B cell (primary cell): ENCODE measurements around the gene CHN1. TPM values are rescaled to one million over a fixed set of nuclear protein-coding genes. Genes with fewer than 3 reads are reported as not detected.

Experiments
- ATAC-seq: fragments of 200-7000 bp; cut with Tn5 transposase; one replicate; pipeline ENCODE4 v1.10.0; 2021; ENCODE audit warnings: low read depth, mild to moderate bottlenecking, moderate number of reproducible peaks, moderate library complexity
- CTCF ChIA-PET: fragments of 350-600 bp; sonication (Branson Sonifier 250); formaldehyde crosslinking; loops from one replicate; lab custom pipeline; 2021; ENCODE audit warnings: antibody characterized with exemption, inconsistent platforms; lab: Charles Lee
- POLR2A ChIA-PET: fragments of 350-600 bp; sonication (Branson Sonifier 250); formaldehyde crosslinking; loops from one replicate; lab custom pipeline; 2021; ENCODE audit warnings: antibody characterized with exemption; lab: Charles Lee
- DNase-seq: peaks from one replicate; pipeline ENCODE4 v3.0.0; 2013
- H2AFZ ChIP-seq: 2 replicates; pipeline ENCODE4 v1.6.1; 2012; ENCODE audit warnings: mild to moderate bottlenecking, low read depth, low read length; ENCODE audit not compliant: insufficient read depth, poor library complexity, severe bottlenecking
- H3K27ac ChIP-seq, 2 donors: 1 replicate in 1 of 2; 2 replicates in 1 of 2; pipeline ENCODE4 v1.5.1; 2012 to 2013; ENCODE audit warnings: low read length in 2 of 2, mild to moderate bottlenecking in 2 of 2, moderate library complexity in 1 of 2
- H3K27me3 ChIP-seq, 4 experiments: fragments of 200-600 bp in 1 of 4; sonication (generic) in 1 of 4; replicated peaks in 1 of 4; 1 replicate in 2 of 4; 2 replicates in 2 of 4; pipeline versions ENCODE4 v1.6.1 to v1.7.0; 2013 to 2016; ENCODE audit warnings: low read length in 3 of 4, mild to moderate bottlenecking in 2 of 4, mixed read lengths in 1 of 4, moderate library complexity in 1 of 4; ENCODE audit not compliant: insufficient read depth in 4 of 4, control insufficient read depth in 3 of 4; ENCODE audit errors: control extremely low read depth in 1 of 4
- H3K36me3 ChIP-seq, 2 experiments: replicated peaks in 1 of 2; 1 replicate in 1 of 2; 2 replicates in 1 of 2; pipeline versions ENCODE4 v1.6.1 to v1.7.1; 2013; ENCODE audit warnings: low read length in 1 of 2; ENCODE audit not compliant: insufficient read depth in 2 of 2, control insufficient read depth in 1 of 2; ENCODE audit errors: control extremely low read depth in 1 of 2, extremely low read depth in 1 of 2
- H3K4me1 ChIP-seq, 2 donors: fragments of 200-600 bp in 1 of 2; sonication (generic) in 1 of 2; 1 replicate in 1 of 2; 2 replicates in 1 of 2; pipeline versions ENCODE4 v1.5.1 to v1.6.1; 2013 to 2017; ENCODE audit warnings: low read length in 2 of 2; ENCODE audit not compliant: control insufficient read depth in 2 of 2, insufficient read depth in 2 of 2
- H3K4me2 ChIP-seq: replicated peaks from 2 replicates; pipeline ENCODE3; 2012; ENCODE audit warnings: mild to moderate bottlenecking, low read depth, low read length; ENCODE audit not compliant: poor library complexity, severe bottlenecking
- H3K4me3 ChIP-seq, 5 experiments: fragments of 200-600 bp in 1 of 5; sonication (generic) in 1 of 5; 1 replicate in 3 of 5; 2 replicates in 2 of 5; pipeline versions ENCODE4 v1.5.1 to v1.7.0; 2011 to 2016; ENCODE audit warnings: low read length in 4 of 5, mild to moderate bottlenecking in 4 of 5, low read depth in 2 of 5, control low read depth in 1 of 5, moderate library complexity in 1 of 5; ENCODE audit not compliant: insufficient read depth in 1 of 5; ENCODE audit errors: control extremely low read depth in 1 of 5, extremely low read depth in 1 of 5
- H3K79me2 ChIP-seq: fragments of 200-600 bp; sonication (generic); one replicate; pipeline ENCODE4 v1.6.0; 2016; ENCODE audit warnings: low read length; ENCODE audit not compliant: control insufficient read depth, insufficient read depth
- H3K9ac ChIP-seq: fragments of 200-600 bp; sonication (generic); 2 replicates; pipeline ENCODE4 v1.6.1; 2017; ENCODE audit warnings: mild to moderate bottlenecking, low read length, moderate library complexity
- H3K9me3 ChIP-seq, 3 donors: one replicate each; pipeline versions ENCODE4 v1.6.1 to v1.7.1; 2013; ENCODE audit warnings: low read length in 2 of 3; ENCODE audit not compliant: control insufficient read depth in 2 of 3, insufficient read depth in 1 of 3; ENCODE audit errors: control extremely low read depth in 1 of 3
- H4K20me1 ChIP-seq: 2 replicates; pipeline ENCODE4 v1.6.0; 2012; ENCODE audit warnings: mild to moderate bottlenecking, low read length; ENCODE audit not compliant: insufficient read depth, control insufficient read depth, poor library complexity, severe bottlenecking
- H3K27ac Mint-ChIP-seq: one replicate; pipeline ENCODE4 v1.8.0; 2021; ENCODE audit warnings: mixed read lengths
- H3K27me3 Mint-ChIP-seq: one replicate; pipeline ENCODE4 v1.8.0; 2021; ENCODE audit warnings: mixed read lengths
- H3K4me1 Mint-ChIP-seq: one replicate; pipeline ENCODE4 v1.8.0; 2021; ENCODE audit warnings: mixed read lengths
- H3K4me3 Mint-ChIP-seq: one replicate; pipeline ENCODE4 v1.8.0; 2021; ENCODE audit warnings: mixed read lengths
- H3K9me3 Mint-ChIP-seq: one replicate; pipeline ENCODE4 v1.8.0; 2022; ENCODE audit warnings: mixed read lengths; ENCODE audit not compliant: insufficient read depth
- CTCF ChIP-seq: fragments of 200-600 bp; IDR thresholded peaks from one replicate; pipeline ENCODE4 v1.8.0; 2022; ENCODE audit warnings: antibody characterized with exemption, mild to moderate bottlenecking
- EZH2 ChIP-seq: IDR thresholded peaks from 2 replicates; pipeline ENCODE4 v1.6.1; 2012; ENCODE audit warnings: borderline replicate concordance, low read depth, mild to moderate bottlenecking, moderate library complexity, low read length; ENCODE audit not compliant: insufficient read depth, poor library complexity, severe bottlenecking
- WGBS: methylation state at CpG from one replicate; pipeline ENCODE4 v1.1.5; 2013; ENCODE audit warnings: missing lambda C conversion rate; ENCODE audit not compliant: insufficient coverage; 5-methylcytosine and 5-hydroxymethylcytosine counted together
- intact Hi-C: fragments of 100-400 bp; cut with micrococcal nuclease; formaldehyde crosslinking; loops from one replicate; pipeline ENCODE4 v1.10.0; 2022
- polyA plus RNA-seq: library from polyadenylated mRNA; depleted of rRNA; stranded (reverse); fragments of >200 nt; gene quantifications from 2 replicates; pipeline ENCODE4 v1.2.3, GENCODE V29; 2012
- total RNA-seq, 2 donors: library from RNA; stranded (reverse); fragments of 120-200 nt in 1 of 2; gene quantifications; 1 replicate in 1 of 2; 2 replicates in 1 of 2; pipeline versions ENCODE4 v1.2.3 to v1.2.4, GENCODE V29; 2013 to 2022

CHN1 gene
- total and polyA plus RNA-seq, 2 donors (not counting 1 experiment from before 2014, with no cell fraction given), result 0.79 to 1.4 TPM

DNA sequence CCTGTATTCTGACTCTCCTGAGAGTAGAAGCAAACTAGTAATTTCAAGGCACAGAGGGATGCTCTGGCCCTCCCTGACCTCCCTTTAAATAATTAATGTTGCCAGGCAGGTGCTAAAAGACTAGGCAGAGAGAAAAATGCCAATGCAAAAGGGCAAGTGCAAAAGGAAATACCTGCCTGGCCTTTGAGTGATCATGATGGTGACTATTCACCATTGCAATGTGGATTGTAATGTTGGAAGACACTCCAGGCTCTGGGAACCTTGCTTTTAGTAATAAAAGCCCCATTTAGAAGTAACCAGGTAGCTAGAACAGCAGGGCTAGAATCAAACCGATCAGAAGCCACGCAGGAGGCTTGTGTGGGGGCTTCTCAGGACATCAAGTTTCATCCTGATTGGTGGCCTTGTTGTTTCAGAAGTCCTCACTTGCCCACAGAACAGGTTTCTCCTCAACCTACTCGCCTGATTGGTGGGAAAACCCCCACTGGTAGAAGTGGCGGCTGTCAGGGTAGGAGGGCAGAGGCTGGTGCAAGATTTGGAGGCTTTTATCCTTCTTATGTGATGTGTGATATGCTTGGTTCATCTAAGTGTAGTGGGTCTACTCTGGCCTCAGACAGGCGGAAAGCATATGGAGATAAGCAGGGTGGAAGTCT, 224.9 kb downstream of the CHN1 start:
- ChIA-PET POLR2A (no interaction called here), CTCF (no interaction called here)
- WGBS, result 94% methylated on average over 3 of the region's 5 CpGs
- H3K27ac Mint-ChIP-seq, result no peak overlapping the region
- no peaks in the 10 kb centered on the region for H4K20me1 ChIP-seq
- no peak for TF ChIP-seq EZH2
- TF ChIP-seq CTCF, result no peak
- intact Hi-C loops, result no loop called here
- H2AFZ ChIP-seq, result no peak overlapping the region
- no peaks in the 10 kb centered on the region for H3K36me3 ChIP-seq
- H3K4me1 Mint-ChIP-seq, result peaks cover 7% of the 10 kb centered on the region
- peaks cover 0 to 10% (median 2%) of the 10 kb centered on the region in 4 experiments for H3K27me3 ChIP-seq
- H3K4me2 ChIP-seq, result no peak overlapping the region
- no peak overlapping the region for H3K4me3 Mint-ChIP-seq
- H3K9me3 ChIP-seq, result no peaks in the 10 kb centered on the region
- H3K27me3 Mint-ChIP-seq, result peaks cover 30% of the 10 kb centered on the region
- ATAC-seq, result no peak
- H3K9me3 Mint-ChIP-seq, result no peaks in the 10 kb centered on the region
- no peak overlapping the region for H3K9ac ChIP-seq
- H3K4me1 ChIP-seq, result peaks cover 0 to 6% of the 10 kb centered on the region in 2 donors
- DNase-seq, result no peak
- H3K4me3 ChIP-seq, result no peak overlapping the region
- no peaks in the 10 kb centered on the region for H3K79me2 ChIP-seq
- no peak overlapping the region for H3K27ac ChIP-seq

- ATAC-seq, result no peak
- Histone ChIP-seq H3K79me2 (no peaks in the 10 kb centered on the region), H3K9me3 (no peaks in the 10 kb centered on the region), H3K4me3 (no peak overlapping the region), H3K9ac (no peak overlapping the region), H3K4me1 (peaks cover 0 to 6% of the 10 kb centered on the region in 2 donors), H3K27ac (no peak overlapping the region), H3K27me3 (peaks cover 0 to 10% (median 2%) of the 10 kb centered on the region in 4 experiments), H3K4me2 (no peak overlapping the region), H4K20me1 (no peaks in the 10 kb centered on the region), H2AFZ (no peak overlapping the region), H3K36me3 (no peaks in the 10 kb centered on the region)
- POLR2A ChIA-PET, result no interaction called here
- Mint-ChIP-seq H3K27ac (no peak overlapping the region), H3K9me3 (no peaks in the 10 kb centered on the region), H3K4me1 (peaks cover 7% of the 10 kb centered on the region), H3K4me3 (no peak overlapping the region), H3K27me3 (peaks cover 26% of the 10 kb centered on the region)
- WGBS, result 96% methylated on average over 3 of the region's 5 CpGs
- TF ChIP-seq EZH2 (no peak), CTCF (no peak)
- intact Hi-C loops, result no loop called here
- DNase-seq, result no peak
- CTCF ChIA-PET, result interaction anchor here (0.6 kb wide), 1 partner anchor 681 kb away, joined by 3 read pairs; no protein-coding TSS in a partner anchor
These were observed 225.7 kb downstream of the CHN1 start for GRCh38 chr2:174779361-174779928.
